Retinal pigment epithelial cell (primary cell): ENCODE measurements around the gene IL11RA.
A peak's percentile ranks its signal among the peaks of the same experiment; 100 is the strongest.

Experiments used
- DNase-seq: peaks from one replicate; pipeline ENCODE4 v3.0.0-alpha.2; 2010; ENCODE audit warnings: low read depth
- H3K4me3 ChIP-seq: 2 replicates; pipeline ENCODE4 v1.5.1; 2011; ENCODE audit warnings: mild to moderate bottlenecking, low read length, control low read depth, moderate library complexity
- TF ChIP-seq, protein P1 (sequence below): conservative IDR thresholded peaks from 2 replicates; pipeline ENCODE4 v1.5.1; 2011; ENCODE audit warnings: low read depth, low read length, control low read depth, inconsistent platforms

The IL11RA gene

DNA sequence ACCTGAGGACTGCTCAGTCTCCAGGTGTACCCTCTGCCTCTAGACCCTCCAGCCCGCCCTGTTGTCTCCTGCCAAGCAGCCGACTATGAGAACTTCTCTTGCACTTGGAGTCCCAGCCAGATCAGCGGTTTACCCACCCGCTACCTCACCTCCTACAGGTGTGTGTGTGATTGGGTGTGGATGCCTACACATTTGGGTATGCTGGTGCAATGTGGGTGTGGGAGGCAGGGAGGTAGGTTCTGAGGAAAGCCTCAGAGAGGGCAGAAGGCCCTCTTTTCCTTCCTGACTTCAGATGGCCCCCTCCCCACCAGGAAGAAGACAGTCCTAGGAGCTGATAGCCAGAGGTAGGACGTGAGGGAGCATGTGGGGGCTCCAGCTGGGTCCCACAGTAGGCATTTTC lies 5.0 kb downstream of the IL11RA start:
- TF ChIP-seq, protein P1, sequence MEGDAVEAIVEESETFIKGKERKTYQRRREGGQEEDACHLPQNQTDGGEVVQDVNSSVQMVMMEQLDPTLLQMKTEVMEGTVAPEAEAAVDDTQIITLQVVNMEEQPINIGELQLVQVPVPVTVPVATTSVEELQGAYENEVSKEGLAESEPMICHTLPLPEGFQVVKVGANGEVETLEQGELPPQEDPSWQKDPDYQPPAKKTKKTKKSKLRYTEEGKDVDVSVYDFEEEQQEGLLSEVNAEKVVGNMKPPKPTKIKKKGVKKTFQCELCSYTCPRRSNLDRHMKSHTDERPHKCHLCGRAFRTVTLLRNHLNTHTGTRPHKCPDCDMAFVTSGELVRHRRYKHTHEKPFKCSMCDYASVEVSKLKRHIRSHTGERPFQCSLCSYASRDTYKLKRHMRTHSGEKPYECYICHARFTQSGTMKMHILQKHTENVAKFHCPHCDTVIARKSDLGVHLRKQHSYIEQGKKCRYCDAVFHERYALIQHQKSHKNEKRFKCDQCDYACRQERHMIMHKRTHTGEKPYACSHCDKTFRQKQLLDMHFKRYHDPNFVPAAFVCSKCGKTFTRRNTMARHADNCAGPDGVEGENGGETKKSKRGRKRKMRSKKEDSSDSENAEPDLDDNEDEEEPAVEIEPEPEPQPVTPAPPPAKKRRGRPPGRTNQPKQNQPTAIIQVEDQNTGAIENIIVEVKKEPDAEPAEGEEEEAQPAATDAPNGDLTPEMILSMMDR, result no peak
- no peak overlapping the region for H3K4me3 ChIP-seq
- no peak for DNase-seq

GRCh38 chr9:34658461-34658860 lies 6.5 kb downstream of the IL11RA start:
- no peak overlapping the region for H3K4me3 ChIP-seq
- DNase-seq, result no peak
- TF ChIP-seq, protein P1, result no peak

- no peak for DNase-seq
- no peak overlapping the region for H3K4me3 ChIP-seq
- TF ChIP-seq, protein P1, result no peak
Measured at GRCh38 chr9:34659592-34660253, 7.7 kb downstream of the IL11RA start.

- TF ChIP-seq, protein P1, result no peak
- H3K4me3 ChIP-seq, result no peak within 1 kb of the TSS
- no peak for DNase-seq
Measured at GRCh38 chr9:34662526-34663302, 10.7 kb downstream of the IL11RA start, which contains the start of gene CCL27. CCL27 (minus strand) TSS chr9:34662657; CDS start chr9:34662633, 24 bp downstream.

GRCh38 chr9:34663303-34663605 lies 11.3 kb downstream of the IL11RA start:
- H3K4me3 ChIP-seq, result no peak overlapping the region
- no peak for DNase-seq
- TF ChIP-seq, protein P1, result no peak

DNA sequence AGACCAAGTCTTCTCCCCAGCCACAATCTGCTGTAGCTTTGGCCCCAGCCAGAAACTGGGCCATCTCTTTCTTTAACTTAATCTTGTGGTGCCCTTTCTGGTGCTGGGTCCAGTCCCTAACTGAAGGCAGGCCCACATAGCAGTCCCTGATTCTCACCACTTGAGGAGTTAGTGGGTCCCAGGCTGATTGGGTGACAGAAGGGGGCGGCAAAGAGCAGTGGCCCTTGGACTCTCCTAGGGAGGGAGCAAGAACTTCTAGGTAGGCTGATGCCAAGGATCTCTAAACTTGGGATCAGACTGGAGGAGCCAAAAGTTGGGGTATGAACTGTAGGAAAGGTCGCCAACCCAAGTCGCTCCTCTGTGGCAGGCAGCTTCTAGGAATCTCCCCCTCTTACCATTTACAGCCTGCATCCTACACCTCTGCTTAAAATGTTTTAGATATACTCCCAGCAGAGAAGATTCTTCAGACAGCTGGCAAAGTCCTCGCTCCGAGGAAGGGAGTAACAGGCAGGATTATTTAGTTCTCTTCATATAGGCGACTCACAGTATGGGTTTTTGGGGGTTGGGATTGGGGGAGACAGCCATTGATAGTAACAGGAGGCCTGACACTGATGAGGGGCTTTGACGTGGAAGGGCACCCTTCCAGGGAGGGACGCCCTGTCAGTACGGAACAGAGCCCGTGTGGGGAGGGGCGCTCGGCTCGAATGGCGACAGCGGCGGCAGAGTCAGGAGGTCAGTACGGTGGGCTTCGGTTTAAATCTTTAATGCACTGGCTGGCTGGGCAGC lies 12.5 kb downstream of the IL11RA start:
- DNase-seq, result no peak
- peak overlapping the region; percentile 57 for H3K4me3 ChIP-seq
- TF ChIP-seq, protein P1, result peak; percentile 98

DNA sequence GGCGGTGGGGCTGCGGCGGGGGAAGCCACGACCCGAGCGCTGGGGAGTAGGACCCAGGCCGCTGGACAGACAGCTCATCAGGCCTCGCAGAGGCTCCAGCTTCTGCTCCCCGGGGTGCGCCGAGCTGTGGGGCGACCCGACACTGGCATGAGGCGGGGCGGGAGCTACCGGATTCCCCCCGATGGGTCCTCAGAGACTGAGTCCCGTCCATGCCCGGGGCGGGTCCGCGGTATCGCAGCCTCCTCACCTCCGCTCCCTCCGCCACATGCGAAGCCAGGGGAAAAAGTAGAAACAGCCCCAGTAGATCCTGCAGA lies 13.0 kb downstream of the IL11RA start:
- no peak for DNase-seq
- H3K4me3 ChIP-seq, result peak overlapping the region; percentile 57
- TF ChIP-seq, protein P1, result no peak
